ENCODE data around the gene DNASE2.

DNASE2 gene

GRCh38 chr19:12888006-12888603 lies 6.9 kb upstream of the DNASE2 start:
- Histone ChIP-seq H3K9ac (ENCODE audit: low read length) (no peak overlapping the region), H3K36me3 (replicated peaks; ENCODE audit: low read depth, low read length) (peaks cover 4% of the 10 kb centered on the region), H3K4me1 (ENCODE audit: low read length) (peaks cover 17% of the 10 kb centered on the region), H4K20me1 (ENCODE audit: insufficient read depth, low read length) (no peaks in the 10 kb centered on the region; the same call in 1 of the 2 replicates), H3K27me3 (ENCODE audit: low read depth, low read length) (no peaks in the 10 kb centered on the region), H2AFZ (ENCODE audit: low read depth, low read length) (no peak overlapping the region), H3K9me3 (ENCODE audit: insufficient read depth, low read length) (peaks cover 13% of the 10 kb centered on the region), H3K4me3 (ENCODE audit: low read length) (no peak overlapping the region), H3K27ac (ENCODE audit: low read length) (no peak overlapping the region), H3K4me2 (ENCODE audit: low read length) (no peak overlapping the region), H3K79me2 (ENCODE audit: low read length) (peaks cover 15% of the 10 kb centered on the region)
- TF ChIP-seq EZH2phosphoT487 (IDR thresholded peaks at IDR 0.05; ENCODE audit: low read depth), result no peak
- no peak for TF ChIP-seq CTCF (IDR thresholded peaks at IDR 0.05; ENCODE audit: low read depth, low read length)

GRCh38 chr19:12886969-12887747 lies 5.9 kb upstream of the DNASE2 start, which contains the start of gene KLF1:
Gene KLF1 (minus strand): TSS chr19:12887201. CDS start chr19:12887140, 61 bp downstream.
- Histone ChIP-seq H3K4me3 (ENCODE audit: low read length) (peak within 1 kb of the TSS; percentile 77), H3K27me3 (ENCODE audit: low read depth, low read length) (no peaks in the 10 kb centered on the region), H3K79me2 (ENCODE audit: low read length) (peaks cover 12% of the 10 kb centered on the region), H3K36me3 (replicated peaks; ENCODE audit: low read depth, low read length) (peaks cover 7% of the 10 kb centered on the region), H3K9ac (ENCODE audit: low read length) (peak within 1 kb of the TSS; percentile 64), H2AFZ (ENCODE audit: low read depth, low read length) (no peak within 1 kb of the TSS), H3K4me1 (ENCODE audit: low read length) (peaks cover 19% of the 10 kb centered on the region), H4K20me1 (ENCODE audit: insufficient read depth, low read length) (no peaks in the 10 kb centered on the region; the same call in 1 of the 2 replicates), H3K27ac (ENCODE audit: low read length) (no peak within 1 kb of the TSS), H3K9me3 (ENCODE audit: insufficient read depth, low read length) (peaks cover 19% of the 10 kb centered on the region), H3K4me2 (ENCODE audit: low read length) (peak within 1 kb of the TSS; percentile 72)
- TF ChIP-seq EZH2phosphoT487 (IDR thresholded peaks at IDR 0.05; ENCODE audit: low read depth), result no peak
- TF ChIP-seq CTCF (IDR thresholded peaks at IDR 0.05; ENCODE audit: low read depth, low read length), result no peak

- no peak overlapping the region for H3K4me2 ChIP-seq (ENCODE audit: low read length)
- H3K36me3 ChIP-seq (replicated peaks; ENCODE audit: low read depth, low read length), result peaks cover 7% of the 10 kb centered on the region
- TF ChIP-seq EZH2phosphoT487 (IDR thresholded peaks at IDR 0.05; ENCODE audit: low read depth), result no peak
- no peak for TF ChIP-seq CTCF (IDR thresholded peaks at IDR 0.05; ENCODE audit: low read depth, low read length)
These were observed 5.4 kb upstream of the DNASE2 start for GRCh38 chr19:12886651-12886968.

More at GRCh38 chr19:12886651-12886968, 5.4 kb upstream of the DNASE2 start:
- Histone ChIP-seq H3K79me2 (ENCODE audit: low read length) (peaks cover 7% of the 10 kb centered on the region), H3K9me3 (ENCODE audit: insufficient read depth, low read length) (peaks cover 19% of the 10 kb centered on the region), H3K4me3 (ENCODE audit: low read length) (no peak overlapping the region), H3K27me3 (ENCODE audit: low read depth, low read length) (no peaks in the 10 kb centered on the region), H3K4me1 (ENCODE audit: low read length) (peaks cover 20% of the 10 kb centered on the region), H3K27ac (ENCODE audit: low read length) (no peak overlapping the region), H4K20me1 (ENCODE audit: insufficient read depth, low read length) (no peaks in the 10 kb centered on the region; the same call in 1 of the 2 replicates), H2AFZ (ENCODE audit: low read depth, low read length) (no peak overlapping the region), H3K9ac (ENCODE audit: low read length) (no peak overlapping the region)

All from OCI-LY3 (cell line).